Stimulated activated CD4-positive, alpha-beta T cell treated with anti-CD3 and anti-CD28 coated beads, Interleukin-2, amount 100 ng/mL, for 48 hours (primary cell): ENCODE data around the gene CSRP1.

Source experiments
- DNase-seq, 2 donors: peaks; one replicate each; pipeline ENCODE4 v3.0.0-alpha.2; 2020

Gene CSRP1

DNA sequence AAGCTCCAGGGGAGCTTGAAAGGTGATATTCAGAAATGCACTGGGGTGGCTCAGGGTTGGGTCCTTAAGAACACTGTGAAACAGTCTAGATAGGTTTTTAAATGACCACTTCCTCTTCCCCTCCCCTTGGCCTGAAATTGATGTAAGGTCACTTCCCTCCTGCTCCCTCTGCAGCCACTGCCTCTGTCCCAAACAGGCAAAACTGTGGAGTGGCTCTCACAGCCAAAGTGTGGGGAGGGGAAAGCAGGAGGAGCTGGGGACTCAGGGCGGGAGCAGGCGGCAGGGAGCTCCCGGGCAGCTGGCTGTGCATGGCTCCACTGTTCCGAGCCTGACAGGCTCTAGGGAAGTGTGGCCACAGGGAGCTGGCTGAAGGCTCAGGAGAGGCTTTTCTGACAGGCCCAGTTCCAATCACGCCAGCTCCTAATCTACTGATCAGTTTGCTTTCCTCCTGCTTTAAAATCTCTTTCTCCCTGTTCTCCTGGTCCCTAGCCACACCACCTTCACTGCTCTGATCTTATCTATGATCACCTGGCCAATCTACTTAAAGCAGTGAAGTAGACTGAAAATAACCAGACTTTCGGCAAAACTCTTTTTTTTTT lies 5.1 kb upstream of the CSRP1 start:
- no peak for DNase-seq

DNA sequence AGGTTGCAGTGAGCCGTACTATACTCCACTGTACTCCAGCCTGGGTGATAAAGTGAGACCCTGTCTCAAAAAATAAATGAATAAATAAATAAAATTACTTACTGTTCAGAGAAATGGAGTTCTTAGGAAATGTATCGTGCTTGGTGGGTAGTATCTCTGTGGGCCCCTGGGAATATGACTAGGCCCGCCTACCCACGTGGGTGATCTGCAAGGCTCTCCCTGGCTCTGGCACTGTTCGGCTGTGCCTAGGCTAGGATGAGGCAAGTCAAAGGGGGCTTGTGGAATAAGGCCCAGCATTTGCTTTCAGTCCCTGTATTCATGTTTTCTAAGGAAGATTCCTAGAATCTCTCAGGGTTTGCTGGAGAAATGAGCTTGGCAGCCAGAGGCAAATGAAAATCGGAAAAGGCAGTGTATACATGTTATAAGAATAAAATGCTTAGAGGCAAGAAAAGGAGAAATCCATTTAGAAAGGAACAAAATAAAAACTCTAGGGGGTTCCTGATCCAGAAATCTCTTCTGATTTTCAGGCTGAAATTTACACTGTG lies 4.5 kb upstream of the CSRP1 start:
- DNase-seq, result no peak

DNA sequence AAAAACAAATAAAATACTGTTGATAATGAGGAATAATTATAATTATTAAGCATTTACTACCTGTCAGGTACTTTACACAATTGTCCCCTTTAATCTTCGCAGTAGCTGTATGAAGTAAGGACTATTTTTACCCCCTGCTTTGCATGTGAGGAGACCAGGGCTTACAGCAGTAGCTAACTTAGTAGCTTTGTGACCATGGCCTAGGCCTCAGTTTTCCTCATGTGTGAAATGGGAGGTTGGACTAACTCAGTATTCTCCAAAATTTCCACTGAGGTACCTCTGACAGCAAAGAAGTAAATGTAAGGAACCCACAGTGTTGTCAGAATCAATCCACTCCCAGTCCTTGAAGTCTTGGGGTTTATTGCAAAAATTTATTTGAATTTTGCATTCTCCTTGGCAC lies 3.8 kb upstream of the CSRP1 start:
- no peak for DNase-seq

DNA sequence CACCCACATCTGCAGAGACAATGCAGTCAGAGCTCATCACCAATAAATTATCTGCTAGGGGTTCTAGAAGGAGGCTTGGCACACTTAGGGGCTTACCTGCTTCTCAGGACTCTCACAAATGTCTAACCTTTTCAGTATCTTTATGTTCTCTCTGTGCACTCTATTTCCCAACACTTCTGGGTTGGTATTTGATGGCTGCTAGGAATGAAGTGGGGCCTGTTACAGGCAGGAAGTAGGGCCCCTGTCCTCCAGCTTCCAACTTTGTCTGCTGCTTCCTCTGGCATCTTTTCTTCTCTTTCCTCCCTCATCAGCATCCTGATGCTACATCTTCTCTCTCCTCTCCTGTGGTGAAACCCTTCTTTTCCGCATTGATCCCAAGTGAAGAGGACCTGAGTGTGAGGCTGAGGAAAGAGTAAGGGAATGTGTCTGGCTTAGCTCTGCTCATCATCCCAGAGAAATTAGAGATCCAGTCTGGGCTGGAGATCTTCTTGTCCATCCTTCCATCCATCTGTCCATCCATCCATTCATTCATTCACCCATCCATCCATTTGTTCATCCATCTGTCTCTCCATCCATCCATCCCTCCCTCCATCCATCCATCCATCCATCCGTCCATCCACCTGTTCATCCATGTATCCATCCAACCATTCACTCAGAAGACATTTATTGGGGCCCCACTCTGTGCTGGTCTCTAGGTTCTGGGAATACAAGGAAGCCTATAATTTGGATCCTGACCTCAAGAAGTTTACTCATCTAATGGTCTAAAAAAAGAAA lies 2.9 kb upstream of the CSRP1 start:
- DNase-seq, result no peak

DNA sequence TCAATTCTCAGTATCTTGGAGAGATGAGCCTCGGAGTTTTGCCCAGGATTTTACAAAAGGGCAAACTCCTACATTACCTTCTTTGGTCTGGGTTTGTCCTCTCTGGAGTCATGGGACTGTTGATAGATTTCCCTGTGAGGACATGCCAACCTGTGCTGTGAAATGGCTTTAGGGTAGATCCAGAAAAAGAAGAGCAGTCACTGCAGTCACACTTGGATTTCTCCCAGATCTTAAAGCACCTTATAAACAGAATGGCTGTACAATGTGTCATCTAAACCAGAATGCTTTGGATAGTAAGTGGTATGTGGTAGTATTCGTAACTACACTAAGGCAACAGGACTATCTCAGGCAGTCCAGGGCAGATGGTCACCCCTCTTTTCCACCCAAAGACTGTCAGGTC lies 1.9 kb upstream of the CSRP1 start:
- DNase-seq, result no peak

DNA sequence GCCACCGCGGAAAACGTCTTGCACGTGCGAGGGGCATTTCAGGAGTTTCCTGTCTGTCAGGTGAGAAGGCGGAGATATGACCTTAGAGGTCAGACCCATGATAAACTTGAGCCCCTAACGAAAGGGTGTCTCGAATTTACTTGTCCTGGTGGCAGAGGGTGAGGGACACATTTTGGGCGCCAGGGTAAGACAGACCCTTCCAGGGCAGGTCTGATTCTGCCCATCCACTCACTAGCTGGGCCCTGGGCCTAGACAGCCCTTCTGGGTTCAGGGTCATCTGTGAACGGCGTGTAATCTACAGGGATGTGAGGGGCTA lies 395 bp upstream of the CSRP1 start:
- no peak for DNase-seq

DNA sequence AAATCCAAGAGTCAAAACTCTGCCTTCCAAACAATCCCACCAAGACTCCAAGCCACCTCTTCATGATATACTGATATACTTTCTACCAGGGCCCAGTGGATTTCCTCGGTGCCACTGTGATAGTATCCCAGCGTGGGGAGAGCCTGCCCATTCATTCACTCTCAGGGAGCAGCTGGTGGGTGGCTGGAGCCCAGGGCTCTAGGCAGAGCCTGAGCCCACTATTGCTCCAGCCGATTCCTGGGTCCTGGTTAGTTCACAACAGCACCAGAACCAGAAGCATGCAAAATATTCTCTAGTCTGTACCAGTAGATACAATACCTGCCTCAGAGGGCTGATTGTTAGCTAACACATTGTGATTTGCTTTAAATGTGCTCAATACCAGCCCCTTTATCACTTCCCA lies 831 bp downstream of the CSRP1 start:
- DNase-seq, result no peak

DNA sequence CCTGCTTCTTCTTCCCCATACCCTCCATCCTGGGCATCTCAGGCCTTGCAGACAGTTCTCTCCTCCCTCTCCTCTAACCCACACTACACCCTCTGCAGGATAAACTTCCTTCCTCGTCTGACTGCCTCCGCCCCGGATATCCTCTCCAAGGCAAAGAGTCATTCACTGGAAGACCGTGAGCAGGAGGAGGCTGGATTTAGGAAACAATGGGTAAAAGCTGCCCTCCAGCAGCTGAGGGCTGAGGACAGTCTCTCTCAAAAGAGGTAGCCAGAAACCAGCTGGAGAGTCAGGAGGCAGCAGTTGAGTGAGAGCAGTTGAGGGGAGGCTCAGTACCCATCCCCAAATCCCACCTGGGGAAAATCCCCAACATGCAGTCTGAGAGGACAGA lies 1.4 kb downstream of the CSRP1 start:
- DNase-seq, result no peak

DNA sequence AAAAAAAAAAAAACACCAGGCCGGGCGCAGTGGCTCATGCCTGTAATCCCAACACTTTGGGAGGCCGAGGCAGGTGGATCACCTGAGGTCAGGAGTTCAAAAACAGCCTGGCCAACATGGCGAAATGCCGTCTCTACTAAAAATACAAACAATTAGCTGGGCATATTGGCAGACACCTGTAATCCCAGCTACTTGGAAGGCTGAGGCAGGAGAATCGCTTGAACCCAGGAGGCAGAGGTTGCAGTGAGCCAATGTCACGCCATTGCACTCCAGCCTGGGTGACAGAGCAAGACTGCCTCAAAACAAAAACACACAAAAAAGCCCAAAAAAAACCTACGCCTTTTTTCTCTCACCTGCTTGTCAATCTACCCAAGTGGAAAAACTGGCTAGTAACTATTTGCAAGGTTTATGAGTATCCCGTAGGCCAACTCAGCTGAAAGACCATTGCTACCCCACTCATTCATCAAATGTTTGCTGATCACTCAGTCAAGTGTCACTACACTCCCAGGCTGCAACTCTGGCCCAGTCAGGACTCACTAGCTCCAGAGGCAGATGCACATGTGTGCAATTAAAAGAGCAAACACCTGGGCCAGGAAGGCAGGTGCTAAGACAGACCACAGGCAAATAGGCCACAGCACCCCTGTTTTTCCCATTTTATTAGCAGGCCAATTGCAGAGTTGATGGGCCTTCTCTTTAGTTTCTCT lies 2.0 kb downstream of the CSRP1 start:
- no peak for DNase-seq

DNA sequence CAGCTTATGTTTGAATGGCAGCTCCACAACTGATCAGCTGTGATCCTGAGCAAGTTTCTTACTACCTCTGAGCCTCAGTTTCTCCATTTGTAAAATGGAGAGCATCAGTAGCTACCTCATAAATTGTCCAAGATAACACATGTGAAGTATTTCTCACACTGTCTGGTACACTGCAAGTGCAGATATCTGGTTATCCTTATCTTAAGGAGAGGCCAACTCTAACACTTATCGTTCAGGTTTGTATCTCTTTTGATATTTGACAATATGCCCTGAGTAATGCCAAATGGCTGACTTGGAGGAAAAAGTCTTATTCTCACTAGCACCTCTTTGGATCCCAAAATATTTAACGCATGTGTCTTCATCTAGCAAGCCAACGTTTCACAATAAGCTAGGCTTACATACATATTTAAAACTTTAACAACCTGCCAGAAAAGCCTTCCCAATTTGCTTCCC lies 2.7 kb downstream of the CSRP1 start:
- no peak for DNase-seq

DNA sequence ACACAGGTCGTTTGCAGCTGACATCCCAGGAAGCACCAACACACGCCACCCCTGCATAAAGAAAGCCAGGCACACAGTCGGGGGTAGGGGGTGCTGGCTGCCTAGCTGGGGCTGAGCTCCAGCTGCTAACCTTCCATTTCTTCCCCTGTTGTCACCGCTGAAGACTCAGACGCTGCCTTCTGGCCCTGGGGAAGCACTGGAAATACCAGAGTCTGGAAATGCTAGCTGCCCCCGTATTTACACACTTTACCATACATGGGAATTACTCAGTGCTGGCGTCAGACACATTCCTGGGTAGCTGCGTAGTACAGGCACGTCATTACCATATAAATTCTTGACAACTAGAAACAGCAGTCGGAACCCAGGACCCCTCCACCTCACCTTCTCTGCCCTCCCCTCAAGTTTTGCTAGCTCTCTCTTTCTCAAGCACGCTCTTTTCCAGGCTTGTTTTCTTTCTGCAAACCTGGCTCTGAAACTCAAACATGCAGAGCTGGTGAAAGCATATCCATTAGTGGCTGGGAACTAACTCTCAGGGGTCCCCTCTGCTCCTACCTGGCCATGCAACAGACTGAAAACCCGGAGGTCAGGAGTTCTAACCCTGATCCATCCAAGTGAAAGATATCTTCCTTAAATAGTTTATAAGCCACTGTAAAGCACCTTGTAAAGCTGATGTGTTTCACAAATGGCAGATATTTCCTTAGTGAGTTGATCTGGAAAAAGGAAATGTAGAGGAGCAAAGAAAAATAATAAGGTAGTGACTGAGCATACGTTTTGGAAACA lies 3.3 kb downstream of the CSRP1 start:
- no peak for DNase-seq

DNA sequence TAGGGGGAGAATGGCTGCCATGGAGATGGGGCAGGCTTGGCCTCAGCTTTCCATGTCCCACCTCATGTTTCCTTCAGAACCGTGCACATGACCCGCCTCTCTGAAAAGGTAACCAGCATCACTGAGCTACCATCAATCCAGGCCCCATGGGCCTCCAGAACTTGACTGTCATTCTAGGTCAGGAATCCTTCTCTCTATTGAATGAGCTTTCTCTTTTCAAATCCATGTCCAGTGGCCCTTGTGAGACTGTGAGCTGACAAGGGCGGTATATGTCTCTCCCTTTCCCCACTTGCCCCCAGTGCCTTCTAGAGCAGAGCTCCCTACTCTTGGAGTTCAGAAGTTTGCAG lies 4.4 kb downstream of the CSRP1 start:
- no peak for DNase-seq

DNA sequence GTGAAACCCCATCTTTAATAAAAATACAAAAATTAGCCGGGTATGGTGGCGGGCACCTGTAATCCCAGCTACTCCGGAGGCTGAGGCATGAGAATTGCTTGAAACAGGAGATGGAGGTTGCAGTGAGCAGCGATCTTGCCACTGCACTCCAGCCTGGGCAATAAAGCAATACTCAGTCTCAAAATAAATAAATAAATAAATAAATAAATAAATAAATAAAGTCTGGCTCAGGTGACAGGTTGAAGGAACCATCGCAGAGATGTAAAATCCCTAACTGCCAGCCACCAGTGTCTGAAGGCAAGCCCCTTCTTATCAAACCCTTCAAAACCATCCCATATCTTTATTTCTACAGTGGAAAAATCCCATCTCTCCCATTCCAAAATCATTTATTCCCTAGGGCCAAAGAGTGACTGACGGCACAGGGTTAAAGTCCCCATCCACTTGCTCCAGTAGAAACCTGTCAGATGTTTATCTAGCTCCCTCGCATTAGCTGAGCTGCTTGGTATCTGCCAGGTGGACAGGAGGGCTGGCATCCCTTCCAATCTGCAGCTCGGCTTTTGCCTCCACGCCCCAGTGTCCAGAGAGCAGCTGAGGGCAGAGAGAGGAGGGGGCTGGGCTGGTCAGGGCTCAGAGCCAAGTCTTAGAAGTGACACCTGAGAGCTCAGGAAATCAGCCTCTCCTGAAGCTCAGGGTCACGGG lies 5.0 kb downstream of the CSRP1 start:
- DNase-seq, result no peak

DNA sequence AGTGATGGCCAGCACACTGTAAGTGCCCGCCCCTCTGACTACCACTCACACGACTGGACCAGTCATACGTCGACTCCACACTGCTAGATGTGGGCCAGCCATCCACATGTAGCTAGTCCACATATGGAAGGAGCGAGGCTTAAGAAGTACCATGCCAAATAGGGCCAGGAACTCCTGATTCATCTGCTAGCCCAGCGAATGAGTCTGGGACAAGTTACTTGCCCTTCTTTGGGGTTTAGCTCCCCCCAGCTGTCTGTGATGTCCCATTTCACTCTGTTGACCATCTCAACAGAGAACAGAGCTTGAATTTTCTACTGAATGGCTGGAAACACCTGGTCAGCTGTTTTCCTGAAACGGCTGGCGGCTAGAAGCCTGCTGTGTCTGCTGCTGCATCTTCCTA lies 5.8 kb downstream of the CSRP1 start:
- no peak for DNase-seq

DNA sequence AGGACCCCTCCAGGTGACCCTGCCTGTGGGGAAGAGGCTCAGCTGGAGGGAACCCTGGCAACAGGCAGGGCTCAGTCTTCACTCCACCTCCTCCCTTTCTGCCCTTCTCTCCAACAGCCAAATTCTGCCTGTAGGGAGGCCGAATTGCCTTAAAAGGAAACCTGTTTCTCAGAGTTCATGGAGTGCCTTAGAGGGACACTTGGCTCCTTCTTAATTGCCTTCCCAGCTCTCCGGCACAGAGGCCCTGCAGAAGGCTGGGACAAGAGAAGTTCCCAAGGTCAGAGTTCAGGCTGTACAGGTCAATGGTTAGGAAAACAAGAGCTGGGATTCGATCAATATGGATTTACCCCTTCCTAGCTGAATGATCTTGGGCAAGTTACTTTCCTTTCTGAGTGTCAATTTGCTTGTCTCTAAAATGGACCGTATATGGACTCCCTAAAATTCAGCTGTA lies 6.2 kb downstream of the CSRP1 start:
- DNase-seq, result no peak

DNA sequence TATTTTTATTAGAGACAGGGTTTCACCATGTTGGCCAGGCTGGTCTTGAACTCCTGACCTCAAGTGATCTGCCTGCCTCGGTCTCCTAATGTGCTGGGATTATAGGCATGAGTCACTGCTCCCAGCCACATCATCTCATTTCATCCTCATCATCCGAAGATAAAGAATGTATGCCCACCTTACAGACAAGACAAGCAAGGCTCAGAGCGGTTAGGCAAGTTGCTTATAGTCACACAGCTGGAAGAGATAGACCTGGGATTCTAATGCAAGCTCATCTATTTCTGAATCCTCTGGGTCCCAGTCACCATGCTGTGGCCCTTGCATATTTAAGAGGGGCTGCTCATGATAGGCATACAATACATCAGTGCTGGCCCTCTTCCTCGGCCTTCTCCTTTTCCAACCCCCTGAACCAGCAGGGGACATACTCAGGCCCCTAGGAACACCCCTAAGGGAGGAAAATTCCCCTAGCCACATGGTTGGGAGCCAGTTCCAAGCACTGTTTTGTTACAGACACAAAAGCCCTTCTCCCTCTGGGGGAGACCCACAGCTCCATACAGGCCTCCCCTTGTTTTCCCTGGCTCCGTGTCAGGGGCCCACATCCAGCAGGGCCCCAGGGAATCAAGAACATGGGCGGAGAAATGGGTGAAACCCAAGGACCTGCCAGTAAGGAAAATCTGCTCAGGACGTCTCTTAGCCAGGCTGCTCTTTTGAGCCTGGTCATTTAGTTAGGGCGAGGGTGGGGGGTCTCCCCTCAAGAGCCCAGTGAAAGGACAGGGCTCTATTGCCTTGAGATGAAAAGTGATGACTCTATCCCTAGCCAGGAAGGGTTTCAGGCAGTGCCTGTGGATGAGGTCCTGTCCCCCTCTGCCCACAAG lies 6.9 kb downstream of the CSRP1 start:
- DNase-seq, result no peak

DNA sequence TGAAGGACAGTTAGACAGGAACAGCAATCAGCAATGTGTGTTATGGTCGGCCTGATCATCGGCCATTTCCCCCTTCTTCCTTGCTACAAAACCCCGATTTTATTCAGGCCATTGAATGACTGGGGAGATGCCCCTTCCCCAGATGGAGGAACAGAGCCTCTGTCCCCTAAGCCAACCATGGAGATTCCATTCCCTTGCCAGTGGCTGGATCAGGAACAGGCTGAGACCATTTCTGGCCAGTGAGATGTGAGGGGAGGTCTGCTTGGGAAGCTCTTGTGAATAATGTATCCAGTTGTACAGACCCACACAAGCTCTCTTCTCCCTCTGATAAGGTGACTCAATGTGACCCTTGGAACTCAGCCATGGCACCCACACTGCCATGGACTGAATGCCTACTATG lies 7.7 kb downstream of the CSRP1 start:
- no peak for DNase-seq

DNA sequence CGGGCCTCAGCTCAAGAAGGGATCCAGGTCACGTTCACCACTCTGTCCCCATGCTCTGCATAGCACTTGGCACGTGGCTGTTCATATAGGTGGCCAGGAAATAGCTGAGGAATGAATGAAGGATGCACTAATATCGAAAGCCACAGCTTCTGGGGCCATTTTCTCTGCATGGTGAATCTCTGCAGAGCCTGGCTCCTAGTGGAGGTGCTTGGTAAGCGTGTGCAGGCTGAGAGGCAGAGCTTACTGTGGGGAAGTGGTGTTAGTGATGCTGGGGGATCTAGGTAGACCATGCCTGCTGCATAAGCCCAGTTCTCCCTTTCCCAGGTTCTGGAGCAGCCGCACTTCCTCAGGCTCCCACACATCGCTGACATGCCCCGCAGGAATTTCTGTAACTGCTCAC lies 8.3 kb downstream of the CSRP1 start:
- no peak for DNase-seq

DNA sequence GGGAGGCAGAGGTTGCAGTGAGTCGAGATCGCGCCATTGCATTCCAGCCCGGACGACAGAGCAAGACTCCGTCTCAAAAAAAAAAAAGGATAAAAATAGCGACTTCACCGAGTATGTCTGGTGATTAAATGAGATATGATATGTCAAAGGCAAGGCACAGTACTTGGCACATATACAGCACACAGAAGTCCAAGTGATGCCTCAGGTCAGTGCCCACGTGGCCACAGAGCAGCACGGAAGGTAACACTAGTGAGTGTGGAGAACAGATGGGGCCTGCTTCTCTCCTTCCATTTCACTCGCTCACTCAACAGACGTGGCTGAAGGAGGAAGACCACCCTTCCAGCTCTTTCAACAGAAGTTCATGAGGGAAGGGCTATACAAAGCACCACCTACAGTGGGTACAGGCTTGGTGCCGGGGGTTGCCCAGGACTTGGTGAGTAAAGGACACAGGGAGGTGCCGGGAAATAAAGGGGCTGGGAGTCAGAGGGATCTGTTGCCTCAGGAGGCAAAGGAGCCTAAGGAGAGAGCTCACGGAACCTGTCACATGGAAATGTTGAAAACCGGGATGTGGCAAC lies 8.9 kb downstream of the CSRP1 start:
- no peak for DNase-seq

DNA sequence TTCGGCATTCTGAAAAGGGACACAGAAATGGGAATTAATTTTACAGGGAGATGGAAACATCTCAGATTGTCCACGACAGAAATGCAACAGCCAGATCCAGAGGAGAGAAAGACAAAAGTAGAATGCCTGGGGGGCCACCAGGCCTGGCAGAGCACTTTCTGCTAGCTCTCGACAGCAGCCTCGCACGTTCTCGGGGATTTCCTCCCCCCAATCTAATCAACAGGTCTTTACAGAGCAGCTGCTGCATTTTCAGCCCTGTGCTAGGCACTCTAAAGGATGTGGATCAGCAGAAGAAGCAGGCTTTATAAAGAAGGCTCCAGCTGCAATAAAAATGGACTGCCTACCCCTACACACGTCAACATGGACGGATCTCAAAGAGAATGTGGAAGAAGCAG lies 10.6 kb downstream of the CSRP1 start:
- DNase-seq, result no peak

DNA sequence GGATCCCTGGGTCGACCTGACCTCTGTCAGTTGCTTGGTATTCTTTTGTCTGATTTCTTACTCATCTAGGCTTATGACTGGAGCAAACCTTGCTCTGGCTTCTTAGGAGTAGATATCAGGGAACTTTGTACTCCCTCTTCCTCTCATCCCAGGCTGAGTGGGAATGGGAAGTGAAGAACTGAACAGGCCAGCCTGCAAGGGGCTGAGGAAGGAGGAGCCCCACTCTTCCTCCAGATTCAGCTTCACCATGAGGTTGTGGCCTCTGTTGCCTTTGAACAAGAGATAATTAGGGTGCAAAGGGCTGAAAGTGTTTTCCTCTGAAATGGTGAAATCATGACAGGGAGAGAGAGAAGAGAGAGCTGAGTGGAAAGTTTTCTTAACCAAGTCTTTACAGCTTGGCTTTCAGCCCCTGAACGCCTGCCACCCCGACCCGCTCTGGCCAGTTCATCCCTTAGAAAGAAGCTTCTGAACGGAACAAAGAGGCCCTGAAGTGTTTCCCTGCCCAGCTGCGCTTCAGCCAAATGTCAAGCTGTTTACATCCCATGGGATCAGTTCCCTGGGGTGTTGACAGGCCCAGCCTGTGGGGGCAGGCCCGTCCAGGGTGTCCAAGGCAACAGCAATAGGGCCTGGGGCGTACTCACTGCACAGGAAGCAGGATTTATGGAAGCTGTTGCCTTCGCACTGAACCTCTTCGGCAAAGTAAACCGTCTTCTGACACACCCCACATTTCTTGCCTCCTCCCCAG lies 11.2 kb downstream of the CSRP1 start:
- no peak for DNase-seq
